Activated CD8-positive, alpha-beta T cell treated with anti-CD3 and anti-CD28 coated beads for 36 hours (primary cell): ENCODE measurements around the gene NPC1L1. TPM values are rescaled to one million over a fixed set of nuclear protein-coding genes. Genes with fewer than 3 reads are reported as not detected.

Experiments
- ATAC-seq: fragments of 200-7000 bp; cut with Tn5 transposase; one replicate; pipeline ENCODE4 v1.10.0; 2021; ENCODE audit warnings: mild to moderate bottlenecking, moderate library complexity
- CTCF ChIA-PET: fragments of 350-600 bp; sonication (Branson Sonifier 250); formaldehyde crosslinking; loops from one replicate; lab custom pipeline; 2021; ENCODE audit warnings: antibody characterized with exemption; lab: Charles Lee
- POLR2A ChIA-PET: fragments of 350-600 bp; sonication (Branson Sonifier 250); formaldehyde crosslinking; loops from one replicate; lab custom pipeline; 2021; ENCODE audit warnings: antibody characterized with exemption; lab: Charles Lee
- DNase-seq: peaks from one replicate; pipeline ENCODE4 v3.0.0-alpha.2; 2020
- H3K27ac Mint-ChIP-seq: one replicate; pipeline ENCODE4 v1.8.0; 2021; ENCODE audit warnings: mild to moderate bottlenecking, mixed read lengths
- H3K27me3 Mint-ChIP-seq: one replicate; pipeline ENCODE4 v1.8.0; 2021; ENCODE audit warnings: mixed read lengths
- H3K36me3 Mint-ChIP-seq: one replicate; pipeline ENCODE4 v1.8.0; 2021; ENCODE audit warnings: low read depth, mixed read lengths
- H3K4me1 Mint-ChIP-seq: one replicate; pipeline ENCODE4 v1.8.0; 2021; ENCODE audit warnings: low read depth, mixed read lengths
- H3K4me3 Mint-ChIP-seq: one replicate; pipeline ENCODE4 v1.8.0; 2021; ENCODE audit warnings: mild to moderate bottlenecking, moderate library complexity, mixed read lengths
- H3K9me3 Mint-ChIP-seq: one replicate; pipeline ENCODE4 v1.8.0; 2021; ENCODE audit warnings: mixed read lengths
- intact Hi-C: fragments of 100-400 bp; cut with micrococcal nuclease; formaldehyde crosslinking; loops from one replicate; pipeline ENCODE4 v1.10.0; 2022
- total RNA-seq, 2 experiments: library from RNA; stranded (reverse); gene quantifications; one replicate each; pipeline ENCODE4 v1.2.3, GENCODE V29; 2021
- TF ChIP-seq, protein P1 (sequence below): fragments of 200-600 bp; IDR thresholded peaks from one replicate; pipeline ENCODE4 v1.8.0; 2022; ENCODE audit warnings: antibody characterized with exemption, mild to moderate bottlenecking

NPC1L1 gene
- total RNA-seq, 2 experiments from 2014 or later = 0.07 TPM; not detected in 1

DNA sequence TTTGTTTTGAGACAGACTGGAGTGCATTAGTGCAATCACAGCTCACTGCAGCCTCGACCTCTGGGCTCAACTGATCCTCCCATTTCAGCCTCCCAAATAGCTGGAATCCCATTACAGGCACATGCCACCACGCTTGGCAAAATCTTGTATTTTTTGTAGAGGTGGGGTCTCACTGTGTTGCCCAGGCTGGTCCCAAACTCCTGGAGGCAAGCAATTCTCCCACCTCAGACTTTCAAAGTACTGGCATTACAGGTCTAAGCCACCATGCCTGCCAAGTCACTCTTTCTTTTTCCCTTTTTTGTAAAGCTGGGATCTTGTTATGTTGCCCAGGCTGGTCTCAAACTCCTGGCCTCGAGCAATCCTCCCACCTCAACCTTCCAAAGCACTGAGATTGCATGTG lies 8.3 kb upstream of the NPC1L1 start:
- Mint-ChIP-seq H3K9me3 (no peaks in the 10 kb centered on the region), H3K27me3 (no peaks in the 10 kb centered on the region), H3K4me1 (peaks cover 9% of the 10 kb centered on the region), H3K36me3 (no peaks in the 10 kb centered on the region), H3K27ac (no peak overlapping the region), H3K4me3 (no peak overlapping the region)
- TF ChIP-seq, protein P1, sequence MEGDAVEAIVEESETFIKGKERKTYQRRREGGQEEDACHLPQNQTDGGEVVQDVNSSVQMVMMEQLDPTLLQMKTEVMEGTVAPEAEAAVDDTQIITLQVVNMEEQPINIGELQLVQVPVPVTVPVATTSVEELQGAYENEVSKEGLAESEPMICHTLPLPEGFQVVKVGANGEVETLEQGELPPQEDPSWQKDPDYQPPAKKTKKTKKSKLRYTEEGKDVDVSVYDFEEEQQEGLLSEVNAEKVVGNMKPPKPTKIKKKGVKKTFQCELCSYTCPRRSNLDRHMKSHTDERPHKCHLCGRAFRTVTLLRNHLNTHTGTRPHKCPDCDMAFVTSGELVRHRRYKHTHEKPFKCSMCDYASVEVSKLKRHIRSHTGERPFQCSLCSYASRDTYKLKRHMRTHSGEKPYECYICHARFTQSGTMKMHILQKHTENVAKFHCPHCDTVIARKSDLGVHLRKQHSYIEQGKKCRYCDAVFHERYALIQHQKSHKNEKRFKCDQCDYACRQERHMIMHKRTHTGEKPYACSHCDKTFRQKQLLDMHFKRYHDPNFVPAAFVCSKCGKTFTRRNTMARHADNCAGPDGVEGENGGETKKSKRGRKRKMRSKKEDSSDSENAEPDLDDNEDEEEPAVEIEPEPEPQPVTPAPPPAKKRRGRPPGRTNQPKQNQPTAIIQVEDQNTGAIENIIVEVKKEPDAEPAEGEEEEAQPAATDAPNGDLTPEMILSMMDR = no peak
- no peak for ATAC-seq
- ChIA-PET CTCF (interaction anchor here (2.3 to 3.1 kb wide), 2 partner anchors 15 to 16 kb away, joined by 13 to 15 read pairs; no protein-coding TSS in a partner anchor), POLR2A (interaction anchor here (1.2 kb wide), 1 partner anchor 16 kb away, joined by 5 read pairs; no protein-coding TSS in a partner anchor)
- intact Hi-C loops = no loop called here
- no peak for DNase-seq

DNA sequence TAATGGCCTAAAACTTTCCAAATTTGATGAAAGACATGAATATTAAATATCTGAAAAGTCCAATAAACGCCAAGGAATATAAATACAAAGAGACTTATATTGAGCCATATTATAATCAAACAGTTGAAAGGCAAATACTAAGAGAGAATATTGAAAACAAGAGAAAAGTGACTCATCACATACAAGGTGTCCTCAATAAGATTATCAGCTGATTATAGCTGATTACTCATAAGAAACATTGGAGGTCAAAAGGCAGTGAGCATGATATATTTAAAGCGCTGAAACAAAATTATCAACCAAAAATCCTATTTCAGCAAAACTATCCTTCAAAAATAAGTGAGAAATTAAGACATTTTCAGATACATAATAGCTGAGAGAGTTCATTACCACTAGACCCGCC lies 7.8 kb upstream of the NPC1L1 start:
- TF ChIP-seq, protein P1 = no peak
- CTCF ChIA-PET = interaction anchor here (2.3 to 3.1 kb wide), 2 partner anchors 14 to 17 kb away, joined by 13 to 15 read pairs; no protein-coding TSS in a partner anchor
- intact Hi-C loops = no loop called here
- DNase-seq (no peak), ATAC-seq (no peak)
- Mint-ChIP-seq H3K4me3 (no peak overlapping the region), H3K27me3 (no peaks in the 10 kb centered on the region), H3K27ac (no peak overlapping the region), H3K9me3 (no peaks in the 10 kb centered on the region), H3K36me3 (no peaks in the 10 kb centered on the region), H3K4me1 (peaks cover 9% of the 10 kb centered on the region)
- POLR2A ChIA-PET = interaction anchor here (1.2 kb wide), 1 partner anchor 16 kb away, joined by 5 read pairs; no protein-coding TSS in a partner anchor

DNA sequence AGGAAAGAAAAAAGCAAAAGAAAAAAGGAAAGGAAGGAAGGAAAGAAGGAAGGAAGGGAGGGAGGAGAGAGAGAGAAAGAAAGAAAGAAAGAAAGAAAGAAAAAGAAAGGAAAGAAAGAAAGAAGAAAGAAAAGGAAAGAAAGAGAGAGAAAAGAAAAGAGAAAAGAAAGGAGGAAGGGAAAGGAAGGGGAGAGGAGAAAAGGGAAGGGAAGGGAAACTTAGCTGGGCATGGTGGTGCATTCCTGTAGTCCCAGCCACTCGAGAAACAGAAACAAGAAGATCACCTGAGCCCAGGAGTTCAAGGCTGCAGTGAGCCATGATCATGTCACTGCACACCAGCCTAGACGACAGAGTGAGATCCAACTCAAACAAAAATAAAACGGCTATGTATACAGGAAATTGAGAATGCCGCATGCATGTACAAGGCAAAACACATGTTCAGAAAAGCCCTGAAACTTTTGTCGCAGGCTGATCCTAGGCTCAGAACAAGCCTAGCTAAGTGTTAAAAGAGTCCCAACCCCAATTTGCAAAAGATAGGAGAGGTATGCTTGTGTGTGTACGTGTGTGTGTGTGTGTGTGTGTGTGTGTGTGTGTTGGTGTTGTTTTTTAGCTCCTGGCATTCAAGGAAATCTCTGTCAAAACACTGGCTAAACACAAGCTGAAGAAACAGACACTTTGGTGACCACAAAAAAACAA lies 6.6 kb upstream of the NPC1L1 start:
- Mint-ChIP-seq H3K27me3 (no peaks in the 10 kb centered on the region), H3K9me3 (no peaks in the 10 kb centered on the region), H3K4me3 (no peak overlapping the region), H3K27ac (no peak overlapping the region), H3K4me1 (peaks cover 9% of the 10 kb centered on the region), H3K36me3 (no peaks in the 10 kb centered on the region)
- ChIA-PET CTCF (interaction anchor here (1.0 to 3.1 kb wide), 4 partner anchors 13 to 307 kb away, joined by 3 to 15 read pairs (median 8); no protein-coding TSS in a partner anchor), POLR2A (interaction anchor here (0.6 kb wide), 1 partner anchor 256 kb away, joined by 3 read pairs; no protein-coding TSS in a partner anchor)
- DNase-seq (no peak), ATAC-seq (no peak)
- TF ChIP-seq, protein P1 = peak; percentile 23
- intact Hi-C loops = no loop called here

DNA sequence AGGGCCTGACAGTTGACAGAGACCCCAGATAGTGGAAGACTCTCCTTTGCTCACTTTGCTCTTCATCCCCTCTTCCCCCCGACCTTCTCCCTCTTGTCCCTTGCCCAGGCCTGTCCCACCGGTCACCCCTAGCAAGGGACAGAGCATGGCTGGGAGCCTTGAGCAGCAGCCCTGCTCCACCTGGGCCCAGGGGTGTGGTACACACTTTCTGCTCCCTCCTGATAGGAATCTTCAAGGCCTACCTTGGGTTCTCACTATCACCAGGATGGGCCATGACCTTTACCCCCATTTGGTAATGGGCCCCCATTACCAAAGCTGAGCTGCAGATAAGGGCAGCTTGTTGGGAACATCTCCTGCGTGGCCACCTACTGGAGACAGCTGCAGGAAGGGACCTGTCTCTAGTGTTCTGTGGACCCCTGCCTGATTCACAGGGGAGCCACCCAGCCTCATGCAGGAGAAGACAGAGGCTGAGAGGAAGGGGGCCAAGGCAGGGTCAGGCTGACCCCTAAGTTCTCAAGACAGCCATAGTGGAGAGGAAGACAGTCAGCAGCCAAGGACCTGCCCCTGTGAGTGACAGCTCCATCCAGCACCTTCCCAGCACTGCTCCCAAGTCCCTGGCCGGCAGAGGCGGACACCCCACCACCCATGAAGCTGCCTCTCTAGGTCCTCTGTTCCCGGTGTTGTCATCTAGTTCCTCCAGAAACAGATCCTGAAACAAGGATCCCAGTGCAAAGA lies 913 bp upstream of the NPC1L1 start:
- Mint-ChIP-seq H3K4me3 (no peak overlapping the region), H3K27ac (no peak overlapping the region), H3K27me3 (no peaks in the 10 kb centered on the region), H3K9me3 (no peaks in the 10 kb centered on the region), H3K36me3 (no peaks in the 10 kb centered on the region), H3K4me1 (no peaks in the 10 kb centered on the region)
- CTCF ChIA-PET = interaction anchor here (0.7 kb wide), 1 partner anchor 7 kb away, joined by 4 read pairs; no protein-coding TSS in a partner anchor
- ATAC-seq (no peak), DNase-seq (no peak)
- POLR2A ChIA-PET = no interaction called here
- TF ChIP-seq, protein P1 = no peak
- intact Hi-C loops = no loop called here
